SK-N-SH treated with all-trans-retinoic acid at 6 μM for 48 hours (cell line): ENCODE data around the gene RB1.

ENCODE experiments used
- ARNTL ChIP-seq: fragments of 450-650 bp; formaldehyde crosslinking; IDR thresholded peaks from 2 replicates; pipeline ENCODE4 v1.5.0; 2020; ENCODE audit warnings: low read depth, mild to moderate bottlenecking, moderate library complexity, borderline replicate concordance
- TF ChIP-seq, protein P1 (sequence below): fragments of 250-450 bp; sonication (Bioruptor Pico); IDR thresholded peaks from 2 replicates; pipeline ENCODE4 v1.5.0; 2020; ENCODE audit warnings: mild to moderate bottlenecking, moderate library complexity

Gene RB1

DNA sequence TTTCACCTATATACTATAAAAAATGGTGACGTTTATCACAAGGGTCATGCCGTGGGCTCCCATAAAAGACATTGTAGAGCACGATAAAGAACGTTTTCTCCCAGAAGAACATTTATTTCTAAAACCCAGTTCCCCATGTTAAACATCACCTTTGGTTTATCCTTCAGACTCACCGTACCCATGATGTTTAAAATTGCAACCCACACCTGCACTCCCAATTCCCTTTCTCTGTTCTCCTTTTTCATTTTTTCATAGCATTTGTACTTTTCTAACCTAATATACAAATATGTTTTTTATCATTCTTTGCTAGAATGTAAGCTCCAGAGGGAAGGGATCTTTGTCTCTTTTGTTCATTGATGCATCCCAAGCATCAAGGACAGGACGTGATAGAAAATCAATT, 227.3 kb downstream of the RB1 start (continued):
- TF ChIP-seq ARNTL: no peak
- TF ChIP-seq, protein P1, sequence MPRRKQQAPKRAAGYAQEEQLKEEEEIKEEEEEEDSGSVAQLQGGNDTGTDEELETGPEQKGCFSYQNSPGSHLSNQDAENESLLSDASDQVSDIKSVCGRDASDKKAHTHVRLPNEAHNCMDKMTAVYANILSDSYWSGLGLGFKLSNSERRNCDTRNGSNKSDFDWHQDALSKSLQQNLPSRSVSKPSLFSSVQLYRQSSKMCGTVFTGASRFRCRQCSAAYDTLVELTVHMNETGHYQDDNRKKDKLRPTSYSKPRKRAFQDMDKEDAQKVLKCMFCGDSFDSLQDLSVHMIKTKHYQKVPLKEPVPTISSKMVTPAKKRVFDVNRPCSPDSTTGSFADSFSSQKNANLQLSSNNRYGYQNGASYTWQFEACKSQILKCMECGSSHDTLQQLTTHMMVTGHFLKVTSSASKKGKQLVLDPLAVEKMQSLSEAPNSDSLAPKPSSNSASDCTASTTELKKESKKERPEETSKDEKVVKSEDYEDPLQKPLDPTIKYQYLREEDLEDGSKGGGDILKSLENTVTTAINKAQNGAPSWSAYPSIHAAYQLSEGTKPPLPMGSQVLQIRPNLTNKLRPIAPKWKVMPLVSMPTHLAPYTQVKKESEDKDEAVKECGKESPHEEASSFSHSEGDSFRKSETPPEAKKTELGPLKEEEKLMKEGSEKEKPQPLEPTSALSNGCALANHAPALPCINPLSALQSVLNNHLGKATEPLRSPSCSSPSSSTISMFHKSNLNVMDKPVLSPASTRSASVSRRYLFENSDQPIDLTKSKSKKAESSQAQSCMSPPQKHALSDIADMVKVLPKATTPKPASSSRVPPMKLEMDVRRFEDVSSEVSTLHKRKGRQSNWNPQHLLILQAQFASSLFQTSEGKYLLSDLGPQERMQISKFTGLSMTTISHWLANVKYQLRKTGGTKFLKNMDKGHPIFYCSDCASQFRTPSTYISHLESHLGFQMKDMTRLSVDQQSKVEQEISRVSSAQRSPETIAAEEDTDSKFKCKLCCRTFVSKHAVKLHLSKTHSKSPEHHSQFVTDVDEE: no peak
